NCI-H82 treated with DMSO at 0.1 percent for 48 hours (cell line): ENCODE data around the gene PACRG.
A peak's percentile ranks its signal among the peaks of the same experiment; 100 is the strongest.

Experiments
- DNase-seq: peaks from one replicate; lab custom pipeline; 2025; ENCODE audit not compliant: unreplicated experiment; lab: John Stamatoyannopoulos, UW

PACRG gene

GRCh38 chr6:163260911-163261310 lies 533.1 kb downstream of the PACRG start:
- no peak for DNase-seq

GRCh38 chr6:163261361-163261760 lies 533.6 kb downstream of the PACRG start:
- no peak for DNase-seq

GRCh38 chr6:163262080-163262479 lies 534.3 kb downstream of the PACRG start:
- no peak for DNase-seq

GRCh38 chr6:163263196-163263595 lies 535.4 kb downstream of the PACRG start:
- DNase-seq: no peak

GRCh38 chr6:163263998-163264661 lies 536.4 kb downstream of the PACRG start:
- DNase-seq: no peak

- DNase-seq: no peak
Measured at GRCh38 chr6:163264662-163265035, 536.9 kb downstream of the PACRG start.

GRCh38 chr6:163281634-163282033 lies 553.9 kb downstream of the PACRG start:
- no peak for DNase-seq

GRCh38 chr6:163282672-163283071 lies 554.9 kb downstream of the PACRG start:
- no peak for DNase-seq

GRCh38 chr6:163284151-163284550 lies 556.4 kb downstream of the PACRG start:
- no peak for DNase-seq

- DNase-seq: no peak
Measured at GRCh38 chr6:163285691-163286090, 557.9 kb downstream of the PACRG start.

GRCh38 chr6:163287626-163288025 lies 559.9 kb downstream of the PACRG start:
- no peak for DNase-seq

GRCh38 chr6:163288066-163288465 lies 560.3 kb downstream of the PACRG start:
- no peak for DNase-seq

GRCh38 chr6:163288915-163289314 lies 561.1 kb downstream of the PACRG start:
- no peak for DNase-seq

- DNase-seq: no peak
Measured at GRCh38 chr6:163289447-163289846, 561.7 kb downstream of the PACRG start.

GRCh38 chr6:163290545-163291274 lies 562.9 kb downstream of the PACRG start:
- no peak for DNase-seq

GRCh38 chr6:163291622-163292021 lies 563.8 kb downstream of the PACRG start:
- DNase-seq: no peak

- no peak for DNase-seq
Measured at GRCh38 chr6:163293286-163293685, 565.5 kb downstream of the PACRG start.

- DNase-seq: peak; percentile 64
Measured at GRCh38 chr6:163294734-163295133, 567.0 kb downstream of the PACRG start.

- no peak for DNase-seq
Measured at GRCh38 chr6:163296835-163297519, 569.2 kb downstream of the PACRG start.

- DNase-seq: no peak
Measured at GRCh38 chr6:163298079-163298830, 570.5 kb downstream of the PACRG start.

- DNase-seq: no peak
Measured at GRCh38 chr6:163300838-163301237, 573.1 kb downstream of the PACRG start.
